Liver (tissue), 9 donors: ENCODE results near the gene CNIH2. TPM values are rescaled to one million over a fixed set of nuclear protein-coding genes. Genes with fewer than 3 reads are reported as not detected.
"Not testable (repeated sequence)": the region's sequence is repeated elsewhere in the genome, so short reads cannot be mapped to it uniquely, and the experiment has no call there.

ENCODE experiments used
- DNase-seq: peaks from one replicate; pipeline ENCODE4 v3.0.0-alpha.2; 2017; ENCODE audit warnings: low spot score
- H3K27ac ChIP-seq, 2 donors: one replicate each; pipeline ENCODE4 v1.7.0; 2013; ENCODE audit warnings: inconsistent platforms in 2 of 2, low read length in 2 of 2, control low read depth in 1 of 2, low read depth in 1 of 2, mild to moderate bottlenecking in 1 of 2
- H3K27me3 ChIP-seq, 4 donors: one replicate each; pipeline versions ENCODE4 v1.6.1 to v1.7.0; 2013; ENCODE audit warnings: low read length in 3 of 4, inconsistent platforms in 1 of 4, mild to moderate bottlenecking in 1 of 4, moderate library complexity in 1 of 4; ENCODE audit not compliant: control insufficient read depth in 4 of 4, insufficient read depth in 4 of 4
- H3K36me3 ChIP-seq, 4 donors: one replicate each; pipeline versions ENCODE4 v1.6.1 to v1.7.0; 2013; ENCODE audit warnings: low read length in 3 of 4, mild to moderate bottlenecking in 3 of 4, low read depth in 1 of 4, moderate library complexity in 1 of 4; ENCODE audit not compliant: control insufficient read depth in 4 of 4, insufficient read depth in 3 of 4
- H3K4me1 ChIP-seq, 4 donors: one replicate each; pipeline versions ENCODE4 v1.6.1 to v1.7.0; 2013; ENCODE audit warnings: low read length in 3 of 4, mild to moderate bottlenecking in 3 of 4, moderate library complexity in 1 of 4; ENCODE audit not compliant: control insufficient read depth in 4 of 4, insufficient read depth in 4 of 4
- H3K4me3 ChIP-seq, 3 donors: one replicate each; pipeline versions ENCODE4 v1.6.1 to v1.7.0; 2013; ENCODE audit warnings: low read length in 3 of 3, control low read depth in 1 of 3, low read depth in 1 of 3, mild to moderate bottlenecking in 1 of 3
- H3K9ac ChIP-seq, 2 donors: one replicate each; pipeline ENCODE4 v1.7.0; 2013; ENCODE audit warnings: low read length in 2 of 2, mild to moderate bottlenecking in 2 of 2, moderate library complexity in 2 of 2, control low read depth in 1 of 2, low read depth in 1 of 2
- H3K9me3 ChIP-seq, 4 donors: one replicate each; pipeline versions ENCODE4 v1.6.1 to v1.7.0; 2013; ENCODE audit warnings: low read length in 3 of 4; ENCODE audit not compliant: control insufficient read depth in 4 of 4
- EGR1 ChIP-seq, 2 donors: IDR thresholded peaks; 2 replicates each; pipeline ENCODE4 v1.6.1; 2016 to 2018; ENCODE audit warnings: antibody characterized with exemption in 2 of 2, low read depth in 2 of 2
- FOXA2 ChIP-seq: IDR thresholded peaks from 2 replicates; pipeline ENCODE4 v1.6.1; 2016; ENCODE audit warnings: antibody characterized with exemption
- GABPA ChIP-seq, 2 donors: IDR thresholded peaks in 1 of 2; conservative IDR thresholded peaks in 1 of 2; 2 replicates each; pipeline ENCODE4 v1.6.1; 2016; ENCODE audit warnings: antibody characterized with exemption in 2 of 2, mild to moderate bottlenecking in 1 of 2, moderate library complexity in 1 of 2
- RXRA ChIP-seq, 2 donors: IDR thresholded peaks; 2 replicates each; pipeline ENCODE4 v1.6.1; 2017 to 2018; ENCODE audit warnings: antibody characterized with exemption in 2 of 2, mild to moderate bottlenecking in 1 of 2
- TAF1 ChIP-seq: conservative IDR thresholded peaks from 2 replicates; pipeline ENCODE4 v1.6.1; 2016; ENCODE audit warnings: antibody characterized with exemption, mild to moderate bottlenecking
- whole genome bisulfite sequencing: extraction: QIAGEN DNeasy Blood & Tissue Kit; methylation state at CpG from one replicate; pipeline ENCODE4 v1.1.7; 2013; 5-methylcytosine and 5-hydroxymethylcytosine counted together
- polyA plus RNA-seq, 2 donors: library from polyadenylated mRNA; stranded (reverse) in 1 of 2; unstranded in 1 of 2; fragments of 200-250 nt in 1 of 2; fragments of >200 nt in 1 of 2; fragmentation: Nextera tagmentation in 1 of 2; extraction: Ambion mirVana in 1 of 2; gene quantifications; one replicate each; pipeline versions ENCODE4 v1.2.1 to v1.2.3, GENCODE V29; 2013 to 2015
- total RNA-seq, 2 donors: library from RNA; depleted of rRNA; stranded (reverse); fragments of >200 nt; gene quantifications; one replicate each; pipeline ENCODE4 v1.2.3, GENCODE V29; 2014
- TF ChIP-seq, protein P1 (sequence below): IDR thresholded peaks from 2 replicates; pipeline ENCODE4 v1.6.1; 2016; ENCODE audit warnings: antibody characterized with exemption
- TF ChIP-seq, protein P2 (sequence below): IDR thresholded peaks from 2 replicates; pipeline ENCODE4 v1.6.1; 2016; ENCODE audit warnings: antibody characterized with exemption
- donor health status: healthy.
- donor health status: healthy.
- donor health status: healthy.
- donor health status: healthy.
- donor health status: healthy.

The CNIH2 gene
- total and polyA plus RNA-seq, 4 donors, result 0.07 TPM; not detected in 3

DNA sequence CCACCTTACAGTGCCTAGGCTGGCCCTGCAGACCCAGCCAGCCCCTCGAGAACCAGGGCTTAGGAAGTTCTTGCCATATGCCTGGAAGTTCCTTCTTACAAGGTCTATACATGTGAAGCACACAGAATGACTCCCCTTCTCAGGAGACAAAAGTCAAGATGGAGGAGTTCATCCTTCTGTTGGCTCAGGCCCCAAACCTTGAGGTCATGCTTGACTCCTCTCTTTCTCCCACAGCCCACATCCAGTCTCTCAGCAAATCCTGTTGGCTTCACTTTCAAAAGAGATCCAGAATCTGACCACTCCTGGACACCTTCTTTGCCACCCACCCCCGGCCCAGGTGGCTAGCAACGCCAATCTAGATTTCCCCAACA lies 40.6 kb downstream of the CNIH2 start:
- Histone ChIP-seq H3K9me3 (no peaks in the 10 kb centered on the region), H3K4me1 (peaks cover 3 to 12% (median 9%) of the 10 kb centered on the region in 4 donors), H3K27me3 (no peaks in the 10 kb centered on the region), H3K4me3 (no peak overlapping the region), H3K9ac (no peak overlapping the region), H3K36me3 (no peaks in the 10 kb centered on the region), H3K27ac (no peak overlapping the region)
- no peak for DNase-seq
- no peak for TF ChIP-seq TAF1
- TF ChIP-seq, protein P1, sequence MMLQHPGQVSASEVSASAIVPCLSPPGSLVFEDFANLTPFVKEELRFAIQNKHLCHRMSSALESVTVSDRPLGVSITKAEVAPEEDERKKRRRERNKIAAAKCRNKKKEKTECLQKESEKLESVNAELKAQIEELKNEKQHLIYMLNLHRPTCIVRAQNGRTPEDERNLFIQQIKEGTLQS, result no peak
- TF ChIP-seq EGR1 (IDR thresholded peaks at IDR 0.05; ENCODE audit: low read depth in 2 of 2), result no peak
- TF ChIP-seq, protein P2, sequence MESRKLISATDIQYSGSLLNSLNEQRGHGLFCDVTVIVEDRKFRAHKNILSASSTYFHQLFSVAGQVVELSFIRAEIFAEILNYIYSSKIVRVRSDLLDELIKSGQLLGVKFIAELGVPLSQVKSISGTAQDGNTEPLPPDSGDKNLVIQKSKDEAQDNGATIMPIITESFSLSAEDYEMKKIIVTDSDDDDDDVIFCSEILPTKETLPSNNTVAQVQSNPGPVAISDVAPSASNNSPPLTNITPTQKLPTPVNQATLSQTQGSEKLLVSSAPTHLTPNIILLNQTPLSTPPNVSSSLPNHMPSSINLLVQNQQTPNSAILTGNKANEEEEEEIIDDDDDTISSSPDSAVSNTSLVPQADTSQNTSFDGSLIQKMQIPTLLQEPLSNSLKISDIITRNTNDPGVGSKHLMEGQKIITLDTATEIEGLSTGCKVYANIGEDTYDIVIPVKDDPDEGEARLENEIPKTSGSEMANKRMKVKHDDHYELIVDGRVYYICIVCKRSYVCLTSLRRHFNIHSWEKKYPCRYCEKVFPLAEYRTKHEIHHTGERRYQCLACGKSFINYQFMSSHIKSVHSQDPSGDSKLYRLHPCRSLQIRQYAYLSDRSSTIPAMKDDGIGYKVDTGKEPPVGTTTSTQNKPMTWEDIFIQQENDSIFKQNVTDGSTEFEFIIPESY, result no peak
- no peak for TF ChIP-seq FOXA2
- WGBS, result 85% methylated on average over 3 of the region's 3 CpGs

DNA sequence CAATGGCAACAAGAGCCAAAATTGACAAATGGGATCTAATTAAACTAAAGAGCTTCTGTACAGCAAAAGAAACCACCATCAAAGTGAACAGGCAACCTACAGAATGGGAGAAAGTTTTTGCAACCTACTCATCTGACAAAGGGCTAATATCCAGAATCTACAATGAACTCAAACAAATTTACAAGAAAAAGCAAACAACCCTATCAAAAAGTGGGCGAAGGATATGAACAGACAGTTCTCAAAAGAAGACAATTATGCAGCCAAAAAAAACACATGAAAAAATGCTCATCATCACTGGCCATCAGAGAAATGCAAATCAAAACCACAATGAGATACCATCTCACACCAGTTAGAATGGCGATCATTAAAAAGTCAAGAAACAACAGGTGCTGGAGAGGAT lies 42.3 kb downstream of the CNIH2 start:
- H3K9me3 ChIP-seq, DNase-seq, H3K4me3 ChIP-seq, H3K27me3 ChIP-seq, H3K27ac ChIP-seq, H3K9ac ChIP-seq, H3K36me3 ChIP-seq: not testable (repeated sequence)
- H3K4me1 ChIP-seq, result peaks cover 3 to 12% (median 9%) of the 10 kb centered on the region in 4 donors
- WGBS, result 60% methylated on average over 1 of the region's 2 CpGs

DNA sequence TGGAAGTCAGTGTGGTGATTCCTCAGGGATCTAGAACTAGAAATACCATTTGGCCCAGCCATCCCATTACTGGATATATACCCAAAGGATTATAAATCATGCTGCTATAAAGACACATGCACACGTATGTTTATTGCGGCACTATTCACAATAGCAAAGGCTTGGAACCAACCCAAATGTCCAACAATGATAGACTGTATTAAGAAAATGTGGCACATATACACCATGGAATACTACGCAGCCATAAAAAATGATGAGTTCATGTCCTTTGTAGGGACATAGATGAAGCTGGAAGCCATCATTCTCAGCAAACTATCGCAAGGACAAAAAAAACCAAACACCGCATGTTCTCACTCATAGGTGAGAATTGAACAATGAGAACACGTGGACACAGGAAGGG lies 42.8 kb downstream of the CNIH2 start:
- not testable (repeated sequence) for H3K4me3 ChIP-seq, H3K27me3 ChIP-seq, DNase-seq, H3K9ac ChIP-seq, H3K9me3 ChIP-seq, H3K36me3 ChIP-seq, H3K27ac ChIP-seq
- WGBS, result 91% methylated on average over 6 of the region's 6 CpGs
- H3K4me1 ChIP-seq, result peaks cover 3 to 12% (median 9%) of the 10 kb centered on the region in 4 donors

DNA sequence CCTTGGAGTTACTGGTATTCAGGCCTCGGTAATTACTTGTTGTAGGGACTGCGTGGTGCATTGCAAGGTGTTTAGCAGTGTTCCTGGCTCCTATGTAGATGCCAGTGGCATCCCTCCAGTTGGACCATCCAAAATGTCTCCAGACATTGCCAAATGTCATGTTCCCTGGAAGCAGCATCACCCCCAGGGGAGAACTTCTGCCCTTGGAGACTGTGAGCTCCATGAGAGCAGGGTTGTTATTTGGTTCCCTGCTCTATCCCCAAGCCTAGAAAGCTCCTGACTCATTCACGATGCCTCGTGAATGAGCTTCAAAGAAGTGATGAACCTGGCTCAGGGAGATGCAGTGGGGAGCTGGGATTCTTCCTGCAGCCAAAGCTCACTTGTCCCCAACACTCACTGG lies 43.6 kb downstream of the CNIH2 start:
- H3K4me1 ChIP-seq, result peaks cover 3 to 12% (median 9%) of the 10 kb centered on the region in 4 donors
- no peak overlapping the region for H3K27ac ChIP-seq
- H3K36me3 ChIP-seq, result no peaks in the 10 kb centered on the region
- no peaks in the 10 kb centered on the region for H3K9me3 ChIP-seq
- no peak overlapping the region for H3K4me3 ChIP-seq
- no peak for TF ChIP-seq RXRA (IDR thresholded peaks at IDR 0.05)
- TF ChIP-seq GABPA (IDR thresholded peaks at IDR 0.05 in 1 of 2, conservative IDR thresholded peaks at IDR 0.05 in 1 of 2), result no peak
- TF ChIP-seq EGR1 (IDR thresholded peaks at IDR 0.05; ENCODE audit: low read depth in 2 of 2), result no peak
- DNase-seq, result no peak
- no peak overlapping the region for H3K9ac ChIP-seq
- WGBS, result 96% methylated on average over 4 of the region's 4 CpGs
- no peaks in the 10 kb centered on the region for H3K27me3 ChIP-seq
